ENCODE measurements around the gene TTLL11. TPM values are rescaled to one million over a fixed set of nuclear protein-coding genes. Genes with fewer than 3 reads are reported as not detected.

Gene TTLL11
- total and polyA plus RNA-seq, 2 experiments from 2014 or later = 5.1 to 6.3 TPM

DNA sequence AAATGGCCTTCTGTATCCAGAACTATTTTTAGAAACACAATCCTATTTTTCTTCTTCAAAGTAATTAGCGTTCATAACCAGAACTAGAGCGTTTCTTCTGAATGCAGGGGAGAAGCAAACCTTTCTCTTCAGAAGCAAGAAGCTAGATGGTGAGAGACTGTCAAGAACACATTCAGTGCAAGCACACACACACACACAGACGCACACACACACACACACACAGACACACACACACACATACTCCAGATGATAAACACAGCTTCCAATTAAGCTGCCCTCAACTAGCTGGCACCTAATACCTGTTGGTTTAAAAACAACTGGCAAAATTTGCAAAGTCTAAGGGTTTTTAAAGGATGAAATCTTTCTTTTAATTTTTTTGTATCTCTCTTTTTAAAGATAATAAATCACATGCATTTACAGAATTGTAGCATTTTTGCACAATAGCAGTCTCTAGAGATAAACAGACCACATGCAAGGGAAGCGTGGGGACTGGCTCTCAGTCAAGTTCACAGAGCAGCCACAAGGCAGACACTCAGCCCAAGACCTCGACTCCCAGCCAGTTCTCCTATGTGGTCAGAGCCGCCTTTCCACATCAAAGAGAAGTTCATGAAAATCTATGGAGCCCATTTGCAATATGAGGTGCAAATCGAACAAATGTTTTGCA, 138.5 kb downstream of the TTLL11 start:
- H4K20me1 ChIP-seq (ENCODE audit: insufficient read depth) = no peaks in the 10 kb centered on the region
- H2AFZ ChIP-seq = no peak overlapping the region
- H3K4me2 ChIP-seq (ENCODE audit: unreplicated experiment) = no peak overlapping the region
- 0 out of 2 replicates have a peak, but pooled peaks cover 3% of the 10 kb centered on the region for H3K4me1 ChIP-seq (ENCODE audit: insufficient read depth)
- H3K9me3 ChIP-seq (ENCODE audit: low read depth) = no peaks in the 10 kb centered on the region
- 76 to 79% methylated on average over 7 of the region's 7 CpGs for WGBS, 2 experiments (ENCODE audit: low coverage in 1 of 2, low lambda C conversion rate in 2 of 2, missing lambda C conversion rate in 2 of 2)
- in situ Hi-C loops (cut with MboI) = no loop called here
- H3K4me3 ChIP-seq = no peak overlapping the region
- DNase-seq = no peak
- H3F3A ChIP-seq (ENCODE audit: insufficient read depth) = 0 out of 2 replicates have a peak, but pooled peaks cover 7% of the 10 kb centered on the region
- H3K27ac ChIP-seq = no peak overlapping the region
- TF ChIP-seq EZH2phosphoT487 (IDR thresholded peaks at IDR 0.05; ENCODE audit: insufficient read depth, low read depth) = no peak
- no peaks in the 10 kb centered on the region for H3K79me2 ChIP-seq (ENCODE audit: insufficient read depth)
- no peaks in the 10 kb centered on the region for H3K9me2 ChIP-seq (ENCODE audit: insufficient read depth)
- no peak overlapping the region for H3K9ac ChIP-seq
- H3K36me3 ChIP-seq (ENCODE audit: low read depth) = no peaks in the 10 kb centered on the region; the same call in 1 of the 2 replicates
- H3K27me3 ChIP-seq (replicated peaks; ENCODE audit: insufficient read depth) = no peaks in the 10 kb centered on the region

DNA sequence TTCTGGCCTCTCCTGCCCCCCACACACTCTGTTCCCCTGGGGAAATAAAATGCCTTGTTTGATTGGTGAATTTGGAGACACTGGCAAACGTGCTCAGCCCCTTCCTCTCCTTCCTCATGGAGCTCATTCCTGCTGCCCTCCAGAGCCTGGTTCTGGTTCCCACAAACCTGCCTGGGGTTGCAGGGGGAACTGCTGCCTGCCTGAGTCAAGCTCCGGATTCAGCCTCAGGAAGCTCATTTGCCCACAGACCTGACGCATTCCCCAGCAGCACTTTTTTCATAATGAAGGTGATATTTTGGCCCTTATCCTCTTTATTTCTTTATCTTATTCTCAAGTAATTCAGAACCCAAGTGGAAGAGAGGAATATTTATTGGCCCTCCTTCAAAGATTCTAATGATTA, 140.5 kb downstream of the TTLL11 start:
- H3K4me2 ChIP-seq (ENCODE audit: unreplicated experiment) = no peak overlapping the region
- no peaks in the 10 kb centered on the region for H3K79me2 ChIP-seq (ENCODE audit: insufficient read depth)
- no peak overlapping the region for H3K4me3 ChIP-seq
- no peaks in the 10 kb centered on the region; the same call in 1 of the 2 replicates for H3K36me3 ChIP-seq (ENCODE audit: low read depth)
- no peak overlapping the region for H2AFZ ChIP-seq
- H3K9me2 ChIP-seq (ENCODE audit: insufficient read depth) = no peaks in the 10 kb centered on the region
- no peak for TF ChIP-seq EZH2phosphoT487 (IDR thresholded peaks at IDR 0.05; ENCODE audit: insufficient read depth, low read depth)
- TF ChIP-seq EZH2 (IDR thresholded peaks at IDR 0.05; ENCODE audit: insufficient read depth, poor library complexity, severe bottlenecking) = no peak
- H3K27ac ChIP-seq = no peak overlapping the region
- no peaks in the 10 kb centered on the region for H3K9me3 ChIP-seq (ENCODE audit: low read depth)
- H3F3A ChIP-seq (ENCODE audit: insufficient read depth) = peaks cover 7% of the 10 kb centered on the region; the same call in 1 of the 2 replicates
- H3K9ac ChIP-seq = no peak overlapping the region
- H3K27me3 ChIP-seq (replicated peaks; ENCODE audit: insufficient read depth) = no peaks in the 10 kb centered on the region
- no peak for DNase-seq
- in situ Hi-C loops (cut with MboI) = no loop called here
- 88 to 89% methylated on average over 3 of the region's 3 CpGs for WGBS, 2 experiments (ENCODE audit: low coverage in 1 of 2, low lambda C conversion rate in 2 of 2, missing lambda C conversion rate in 2 of 2)
- no peaks in the 10 kb centered on the region for H4K20me1 ChIP-seq (ENCODE audit: insufficient read depth)
- 0 out of 2 replicates have a peak, but pooled peaks cover 3% of the 10 kb centered on the region for H3K4me1 ChIP-seq (ENCODE audit: insufficient read depth)

DNA sequence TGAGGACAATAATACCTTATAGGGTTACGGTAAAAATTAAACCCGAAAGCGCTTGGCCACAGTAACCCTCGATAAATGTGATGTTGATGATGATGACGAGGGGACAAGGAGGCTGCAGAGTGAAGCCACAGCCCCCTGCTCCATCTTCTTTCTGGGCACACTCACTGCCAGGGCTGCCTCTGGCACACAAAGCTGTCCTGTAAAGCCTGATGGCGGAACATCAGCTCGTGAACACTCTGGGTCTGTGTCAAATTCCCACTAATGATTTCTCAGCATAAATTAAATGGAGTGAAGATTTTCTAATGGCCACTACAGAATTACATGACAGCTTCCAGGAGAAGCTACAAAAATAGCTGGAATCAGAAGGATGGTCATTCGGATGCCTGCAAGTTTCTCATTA, 142.2 kb downstream of the TTLL11 start:
- H3F3A ChIP-seq (ENCODE audit: insufficient read depth) = peaks cover 7% of the 10 kb centered on the region; the same call in 1 of the 2 replicates
- peaks cover 9% of the 10 kb centered on the region; the same call in 1 of the 2 replicates for H3K4me1 ChIP-seq (ENCODE audit: insufficient read depth)
- no peaks in the 10 kb centered on the region; the same call in 1 of the 2 replicates for H3K36me3 ChIP-seq (ENCODE audit: low read depth)
- H2AFZ ChIP-seq = no peak overlapping the region
- H3K9me2 ChIP-seq (ENCODE audit: insufficient read depth) = no peaks in the 10 kb centered on the region
- no peaks in the 10 kb centered on the region for H3K79me2 ChIP-seq (ENCODE audit: insufficient read depth)
- H3K27ac ChIP-seq = no peak overlapping the region
- no peak for DNase-seq
- in situ Hi-C loops (cut with MboI) = no loop called here
- H4K20me1 ChIP-seq (ENCODE audit: insufficient read depth) = no peaks in the 10 kb centered on the region
- TF ChIP-seq EZH2phosphoT487 (IDR thresholded peaks at IDR 0.05; ENCODE audit: insufficient read depth, low read depth) (no peak), EZH2 (IDR thresholded peaks at IDR 0.05; ENCODE audit: insufficient read depth, poor library complexity, severe bottlenecking) (no peak)
- no peak overlapping the region for H3K4me3 ChIP-seq
- no peak overlapping the region for H3K9ac ChIP-seq
- H3K27me3 ChIP-seq (replicated peaks; ENCODE audit: insufficient read depth) = no peaks in the 10 kb centered on the region
- H3K4me2 ChIP-seq (ENCODE audit: unreplicated experiment) = no peak overlapping the region
- H3K9me3 ChIP-seq (ENCODE audit: low read depth) = no peaks in the 10 kb centered on the region
- 92 to 96% methylated on average over 8 of the region's 8 CpGs for WGBS, 2 experiments (ENCODE audit: low coverage in 1 of 2, low lambda C conversion rate in 2 of 2, missing lambda C conversion rate in 2 of 2)

DNA sequence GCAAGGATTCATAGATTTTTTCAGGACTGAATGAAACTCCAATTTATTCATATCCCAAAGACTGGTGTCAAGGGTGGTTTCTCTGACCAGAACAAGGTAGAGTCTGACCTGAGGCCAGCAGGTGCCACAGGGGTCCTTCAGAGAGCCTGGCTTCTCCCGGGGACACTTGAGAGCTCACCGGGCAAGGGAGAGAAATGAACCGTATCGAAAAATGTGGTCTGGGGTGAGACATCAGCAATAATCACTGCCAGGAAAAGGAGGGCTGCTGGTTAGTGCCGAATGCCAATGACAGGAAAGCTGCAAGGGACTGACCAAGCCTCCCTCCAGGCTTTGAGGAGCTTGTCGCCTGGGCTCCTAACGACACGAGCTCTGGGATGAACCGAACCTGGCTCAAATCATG, 142.7 kb downstream of the TTLL11 start:
- Histone ChIP-seq H3K27ac (no peak overlapping the region), H3K9me2 (ENCODE audit: insufficient read depth) (no peaks in the 10 kb centered on the region), H3K4me3 (no peak overlapping the region), H2AFZ (no peak overlapping the region), H3K4me1 (ENCODE audit: insufficient read depth) (peaks cover 14% of the 10 kb centered on the region), H3K9me3 (ENCODE audit: low read depth) (no peaks in the 10 kb centered on the region), H3K27me3 (replicated peaks; ENCODE audit: insufficient read depth) (no peaks in the 10 kb centered on the region), H3K4me2 (ENCODE audit: unreplicated experiment) (no peak overlapping the region), H3K9ac (no peak overlapping the region), H4K20me1 (ENCODE audit: insufficient read depth) (no peaks in the 10 kb centered on the region), H3K79me2 (ENCODE audit: insufficient read depth) (no peaks in the 10 kb centered on the region), H3F3A (ENCODE audit: insufficient read depth) (peaks cover 10% of the 10 kb centered on the region), H3K36me3 (ENCODE audit: low read depth) (no peaks in the 10 kb centered on the region; the same call in 1 of the 2 replicates)
- WGBS, 2 experiments (ENCODE audit: low coverage in 1 of 2, low lambda C conversion rate in 2 of 2, missing lambda C conversion rate in 2 of 2) = 90 to 95% methylated on average over 9 of the region's 9 CpGs
- in situ Hi-C loops (cut with MboI) = no loop called here
- no peak for DNase-seq
- TF ChIP-seq EZH2phosphoT487 (IDR thresholded peaks at IDR 0.05; ENCODE audit: insufficient read depth, low read depth) (no peak), EZH2 (IDR thresholded peaks at IDR 0.05; ENCODE audit: insufficient read depth, poor library complexity, severe bottlenecking) (no peak)
